Body of pancreas (tissue), 4 donors: ENCODE results near the gene KMT2C.

ENCODE experiments used
- POLR2A ChIP-seq, 3 donors: fragments of 450-650 bp; IDR thresholded peaks; one replicate each; pipeline ENCODE4 v1.6.1; 2016; ENCODE audit warnings: antibody characterized with exemption in 3 of 3, mild to moderate bottlenecking in 2 of 3
- TF ChIP-seq, protein P1 (sequence below), 7 experiments: fragments of 450-650 bp in 4 of 7; fragments of 200-600 bp in 3 of 7; sonication (generic) in 3 of 7; IDR thresholded peaks; one replicate each; pipeline ENCODE4 v1.5.1; 2016 to 2019; ENCODE audit warnings: antibody characterized with exemption in 7 of 7

DNA sequence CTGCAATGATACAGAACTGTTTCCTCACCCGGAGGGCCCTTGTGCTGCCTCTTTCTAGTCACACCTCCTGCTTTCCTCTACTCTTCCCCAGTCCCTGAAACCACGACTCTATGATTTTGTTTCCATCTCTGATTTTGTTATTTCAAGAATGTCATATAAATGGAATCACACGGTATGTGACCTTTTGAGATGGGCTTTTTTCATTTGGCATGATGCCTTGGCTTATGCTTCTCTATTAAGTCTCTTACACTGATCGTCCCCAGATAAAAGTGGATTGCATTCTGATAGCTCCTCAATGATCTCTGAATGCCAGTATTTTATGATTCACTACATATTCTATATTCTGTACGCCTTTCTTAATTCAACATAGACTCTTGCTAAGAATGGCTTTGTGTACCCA lies 332.1 kb downstream of the KMT2C start:
- TF ChIP-seq, protein P1, sequence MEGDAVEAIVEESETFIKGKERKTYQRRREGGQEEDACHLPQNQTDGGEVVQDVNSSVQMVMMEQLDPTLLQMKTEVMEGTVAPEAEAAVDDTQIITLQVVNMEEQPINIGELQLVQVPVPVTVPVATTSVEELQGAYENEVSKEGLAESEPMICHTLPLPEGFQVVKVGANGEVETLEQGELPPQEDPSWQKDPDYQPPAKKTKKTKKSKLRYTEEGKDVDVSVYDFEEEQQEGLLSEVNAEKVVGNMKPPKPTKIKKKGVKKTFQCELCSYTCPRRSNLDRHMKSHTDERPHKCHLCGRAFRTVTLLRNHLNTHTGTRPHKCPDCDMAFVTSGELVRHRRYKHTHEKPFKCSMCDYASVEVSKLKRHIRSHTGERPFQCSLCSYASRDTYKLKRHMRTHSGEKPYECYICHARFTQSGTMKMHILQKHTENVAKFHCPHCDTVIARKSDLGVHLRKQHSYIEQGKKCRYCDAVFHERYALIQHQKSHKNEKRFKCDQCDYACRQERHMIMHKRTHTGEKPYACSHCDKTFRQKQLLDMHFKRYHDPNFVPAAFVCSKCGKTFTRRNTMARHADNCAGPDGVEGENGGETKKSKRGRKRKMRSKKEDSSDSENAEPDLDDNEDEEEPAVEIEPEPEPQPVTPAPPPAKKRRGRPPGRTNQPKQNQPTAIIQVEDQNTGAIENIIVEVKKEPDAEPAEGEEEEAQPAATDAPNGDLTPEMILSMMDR (IDR thresholded peaks at IDR 0.05): no peak
- TF ChIP-seq POLR2A (IDR thresholded peaks at IDR 0.05): no peak
